Endothelial cell of umbilical vein (primary cell): ENCODE measurements around the gene UBE2M. TPM values are rescaled to one million over a fixed set of nuclear protein-coding genes. Genes with fewer than 3 reads are reported as not detected.

Experiments
- BruUV-seq: library from RNA; stranded (reverse); fragments of 400-500 nt; replicated peaks from 2 replicates; lab custom pipeline; 2021; lab: Mats Ljungman, UMichigan
- CTCF ChIA-PET: fragments of 300-600, 350-600 bp; sonication (Branson Sonifier 250); formaldehyde crosslinking; loops from one replicate; lab custom pipeline; 2021; ENCODE audit warnings: antibody characterized with exemption, inconsistent platforms; lab: Charles Lee
- POLR2A ChIA-PET: fragments of 300-600, 350-600 bp; sonication (Branson Sonifier 250); formaldehyde crosslinking; loops from one replicate; lab custom pipeline; 2021; ENCODE audit warnings: antibody characterized with exemption, inconsistent platforms; lab: Charles Lee
- DNase-seq: peaks from one replicate; pipeline ENCODE4 v3.0.0-alpha.2; 2011; ENCODE audit warnings: low read depth, low spot score
- FAIRE-seq: peaks from 2 replicates; lab custom pipeline; 2011; peaks lifted over from hg19 to GRCh38; lab: Jason Lieb, UNC
- H2AFZ ChIP-seq: 2 replicates; pipeline ENCODE4 v1.6.0; 2012; ENCODE audit warnings: low read depth, low read length, control low read depth, inconsistent platforms
- H3K27ac ChIP-seq: 2 replicates; pipeline ENCODE4 v1.5.1; 2011; ENCODE audit warnings: low read depth, mild to moderate bottlenecking, control low read depth, low read length, moderate library complexity; ENCODE audit not compliant: insufficient read depth
- H3K27me3 ChIP-seq, 2 experiments: 2 replicates each; pipeline versions ENCODE4 v1.6.0 to v1.6.1; 2011; ENCODE audit warnings: low read length in 2 of 2, mixed read lengths in 1 of 2; ENCODE audit not compliant: control insufficient read depth in 2 of 2, insufficient read depth in 2 of 2
- H3K36me3 ChIP-seq, 2 experiments: 2 replicates in 1 of 2; 3 replicates in 1 of 2; pipeline ENCODE4 v1.5.1; 2011; ENCODE audit warnings: low read length in 2 of 2, mild to moderate bottlenecking in 1 of 2, moderate library complexity in 1 of 2; ENCODE audit not compliant: control insufficient read depth in 2 of 2, insufficient read depth in 2 of 2; ENCODE audit errors: extremely low read depth in 1 of 2
- H3K4me1 ChIP-seq: 3 replicates; pipeline ENCODE4 v1.5.1; 2011; ENCODE audit warnings: mild to moderate bottlenecking, low read length; ENCODE audit not compliant: control insufficient read depth, insufficient read depth; ENCODE audit errors: extremely low read depth
- H3K4me2 ChIP-seq: 2 replicates; pipeline ENCODE4 v1.6.1; 2011; ENCODE audit warnings: low read length, control low read depth, mixed read lengths; ENCODE audit not compliant: insufficient read depth
- H3K4me3 ChIP-seq, 3 experiments: fragments of 200-600 bp in 1 of 3; sonication (generic), shearing (Covaris generic) in 1 of 3; replicated peaks in 1 of 3; 2 replicates each; pipeline ENCODE4 v1.5.1; 2011 to 2016; ENCODE audit warnings: control low read depth in 3 of 3, low read length in 3 of 3, mild to moderate bottlenecking in 2 of 3, inconsistent platforms in 1 of 3, low read depth in 1 of 3, moderate library complexity in 1 of 3; ENCODE audit not compliant: insufficient read depth in 1 of 3
- H3K79me2 ChIP-seq: 2 replicates; pipeline ENCODE4 v1.6.0; 2012; ENCODE audit warnings: low read length, inconsistent platforms; ENCODE audit not compliant: control insufficient read depth, insufficient read depth
- H3K9ac ChIP-seq: replicated peaks from 2 replicates; pipeline ENCODE3; 2011; ENCODE audit warnings: low read length, control low read depth; ENCODE audit not compliant: insufficient read depth; ENCODE audit errors: extremely low read depth
- H3K9me1 ChIP-seq: replicated peaks from 3 replicates; pipeline ENCODE4 v1.6.0; 2011; ENCODE audit warnings: mild to moderate bottlenecking, low read length; ENCODE audit not compliant: control insufficient read depth, insufficient read depth; ENCODE audit errors: extremely low read depth
- H3K9me3 ChIP-seq: replicated peaks from 2 replicates; pipeline ENCODE4 v1.5.1; 2012; ENCODE audit warnings: low read length, inconsistent platforms; ENCODE audit not compliant: control insufficient read depth, insufficient read depth
- H4K20me1 ChIP-seq: replicated peaks from 2 replicates; pipeline ENCODE3; 2011; ENCODE audit warnings: mild to moderate bottlenecking, low read length; ENCODE audit not compliant: control insufficient read depth, insufficient read depth; ENCODE audit errors: extremely low read depth
- CTCF ChIP-seq, 2 donors: IDR thresholded peaks; 1 replicate in 1 of 2; 2 replicates in 1 of 2; pipeline ENCODE4 v1.5.1; 2011; ENCODE audit warnings: low read length in 2 of 2, mild to moderate bottlenecking in 2 of 2, moderate library complexity in 2 of 2, control low read depth in 1 of 2, inconsistent platforms in 1 of 2, low read depth in 1 of 2; ENCODE audit not compliant: insufficient read depth in 1 of 2; ENCODE audit errors: extremely low read depth in 1 of 2
- FOS ChIP-seq: IDR thresholded peaks from 2 replicates; pipeline ENCODE4 v1.6.1; 2011; ENCODE audit warnings: mild to moderate bottlenecking, low read length, moderate library complexity, borderline replicate concordance; ENCODE audit not compliant: insufficient read depth
- MAX ChIP-seq: IDR thresholded peaks from 2 replicates; pipeline ENCODE4 v1.6.1; 2011; ENCODE audit not compliant: insufficient read depth, insufficient read length
- POLR2A ChIP-seq: IDR thresholded peaks from 2 replicates; pipeline ENCODE4 v1.6.1; 2012; ENCODE audit warnings: low read depth, mild to moderate bottlenecking, control low read depth, low read length
- dilution Hi-C: fragments of 300-500 bp; cut with MboI; formaldehyde crosslinking; loops from one replicate; pipeline ENCODE4 v1.15.0; 2019; ENCODE audit warnings: low sequenced_read_pairs; ENCODE audit not compliant: extremely low pct_ligation_motif_present
- intact Hi-C: fragments of 100-400 bp; cut with micrococcal nuclease; formaldehyde crosslinking; loops from one replicate; pipeline ENCODE4 v1.10.0; 2022
- polyA plus RNA-seq, 4 experiments: library from polyadenylated mRNA; depleted of rRNA in 3 of 4; stranded (reverse) in 3 of 4; unstranded in 1 of 4; fragments of >200 nt; gene quantifications; 2 replicates each; pipeline versions ENCODE4 v1.2.1 to v1.2.3, GENCODE V29; 2011 to 2012; ENCODE audit warnings: missing spikeins in 1 of 4
- total RNA-seq: library from RNA; stranded (reverse); gene quantifications from 2 replicates; pipeline ENCODE4 v1.2.3, GENCODE V29; 2021

Gene UBE2M
- total and polyA plus RNA-seq, 2 donors (not counting 3 experiments of a cell fraction or from before 2014, with no cell fraction given), result 87.8 to 102 TPM

DNA sequence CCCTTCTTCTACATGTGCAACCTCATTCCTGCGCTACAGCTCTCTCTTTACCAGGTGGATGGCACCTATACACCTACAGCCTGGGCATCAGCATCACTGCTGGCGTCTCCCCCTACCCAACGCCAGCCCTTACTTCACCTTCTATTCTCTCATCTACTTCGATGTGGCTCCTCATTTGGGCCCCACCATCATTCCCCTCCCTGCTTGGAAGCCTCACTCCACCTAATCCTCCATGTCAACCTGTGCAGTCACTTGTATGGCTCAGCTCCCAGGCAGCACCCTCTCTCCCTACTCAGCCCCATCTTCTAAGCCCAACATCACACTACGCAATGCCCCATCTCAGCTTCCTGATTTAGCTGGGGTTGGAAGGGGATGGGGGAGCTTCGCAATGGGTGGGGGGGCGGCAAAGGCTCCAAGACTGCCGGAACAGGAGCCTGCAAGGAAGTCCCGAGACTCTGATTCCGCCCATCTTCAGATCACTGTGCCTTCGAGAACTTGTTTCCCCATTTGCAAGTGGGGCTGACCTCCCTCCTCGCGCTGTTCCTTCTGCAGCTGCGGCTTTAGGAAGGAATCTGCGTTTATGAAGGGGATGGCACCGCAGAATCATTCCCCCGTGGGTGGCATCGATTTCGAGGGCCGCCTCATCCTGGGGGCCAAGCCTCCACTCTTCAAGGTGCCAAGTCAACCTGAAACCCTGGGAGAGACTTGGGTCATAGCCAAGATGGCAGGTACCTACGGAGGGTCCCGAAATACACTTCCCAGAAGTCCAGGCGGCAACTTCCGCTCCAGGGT is 13.8 kb upstream of the UBE2M start:
- CTCF ChIA-PET, result interaction anchor here (0.7 to 1.9 kb wide), 4 partner anchors 17 to 53 kb away, joined by 3 to 8 read pairs (median 3); partner anchors contain the start of genes CHMP2A and ZBTB45
- Histone ChIP-seq H3K4me1 (peaks cover 16% of the 10 kb centered on the region), H2AFZ (peak overlapping the region; percentile 76), H3K27ac (peak overlapping the region; percentile 85), H3K36me3 (peaks cover 0 to 9% of the 10 kb centered on the region in 2 experiments), H3K27me3 (no peaks in the 10 kb centered on the region), H3K9me1 (no peaks in the 10 kb centered on the region), H3K79me2 (peaks cover 4% of the 10 kb centered on the region), H4K20me1 (no peaks in the 10 kb centered on the region), H3K9me3 (no peaks in the 10 kb centered on the region), H3K4me2 (peak overlapping the region; percentile 94), H3K4me3 (peak overlapping the region; percentile 3 to 70 (median 58)), H3K9ac (peak overlapping the region; percentile 88)
- BruUV-seq, result no TSS peak
- DNase-seq (no peak), FAIRE-seq (no peak)
- intact Hi-C loops (loop anchor here (1.0 kb wide), 1 partner anchor 164 kb away; the partner anchor contains the start of gene ZNF584), dilution Hi-C loops (no loop called here)
- POLR2A ChIA-PET, result no interaction called here
- TF ChIP-seq FOS (no peak), CTCF (IDR thresholded peaks at IDR 0.05; ENCODE audit: extremely low read depth in 1 of 2, insufficient read depth in 1 of 2, low read depth in 1 of 2, low read length in 2 of 2) (no peak), MAX (no peak), POLR2A (no peak)
